ENCODE results near the gene MN1.

Gene MN1

DNA sequence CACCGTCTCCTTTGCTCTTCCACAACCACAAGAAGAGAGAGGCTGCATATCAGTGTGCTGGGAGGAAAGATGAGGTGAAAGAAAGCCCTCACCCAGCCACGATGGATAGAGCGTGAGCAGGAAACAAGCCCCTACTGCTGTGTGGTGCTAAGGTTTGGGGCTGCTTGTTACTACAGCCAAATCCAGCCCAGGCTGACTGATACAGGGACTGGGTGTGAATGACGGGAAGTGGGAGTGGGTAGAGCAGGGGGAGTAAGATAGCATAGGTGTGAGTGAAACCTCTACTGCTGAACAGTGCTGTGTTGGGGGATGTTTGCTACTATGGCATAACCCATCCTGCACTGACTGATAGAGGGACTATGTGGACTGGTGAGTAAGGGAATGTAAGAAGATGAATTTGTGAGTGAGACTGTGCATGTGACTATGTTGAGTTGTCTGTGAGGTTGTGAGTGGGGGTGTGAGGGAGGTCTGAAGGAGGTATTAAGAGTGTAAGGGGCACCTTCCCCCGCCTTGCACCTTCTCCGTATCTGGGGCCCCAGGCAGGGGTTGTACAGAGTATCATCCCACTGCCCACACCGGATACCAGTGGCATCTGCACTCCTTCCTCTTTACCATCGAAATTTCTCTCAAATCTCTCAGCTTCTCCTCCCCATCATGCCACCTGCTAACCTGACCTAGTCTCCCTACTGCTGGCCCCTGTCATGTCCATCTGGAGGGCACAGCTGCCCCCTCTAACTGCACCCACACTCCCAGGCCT, 91.5 kb downstream of the MN1 start:
- TF ChIP-seq, protein P1, sequence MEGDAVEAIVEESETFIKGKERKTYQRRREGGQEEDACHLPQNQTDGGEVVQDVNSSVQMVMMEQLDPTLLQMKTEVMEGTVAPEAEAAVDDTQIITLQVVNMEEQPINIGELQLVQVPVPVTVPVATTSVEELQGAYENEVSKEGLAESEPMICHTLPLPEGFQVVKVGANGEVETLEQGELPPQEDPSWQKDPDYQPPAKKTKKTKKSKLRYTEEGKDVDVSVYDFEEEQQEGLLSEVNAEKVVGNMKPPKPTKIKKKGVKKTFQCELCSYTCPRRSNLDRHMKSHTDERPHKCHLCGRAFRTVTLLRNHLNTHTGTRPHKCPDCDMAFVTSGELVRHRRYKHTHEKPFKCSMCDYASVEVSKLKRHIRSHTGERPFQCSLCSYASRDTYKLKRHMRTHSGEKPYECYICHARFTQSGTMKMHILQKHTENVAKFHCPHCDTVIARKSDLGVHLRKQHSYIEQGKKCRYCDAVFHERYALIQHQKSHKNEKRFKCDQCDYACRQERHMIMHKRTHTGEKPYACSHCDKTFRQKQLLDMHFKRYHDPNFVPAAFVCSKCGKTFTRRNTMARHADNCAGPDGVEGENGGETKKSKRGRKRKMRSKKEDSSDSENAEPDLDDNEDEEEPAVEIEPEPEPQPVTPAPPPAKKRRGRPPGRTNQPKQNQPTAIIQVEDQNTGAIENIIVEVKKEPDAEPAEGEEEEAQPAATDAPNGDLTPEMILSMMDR (IDR thresholded peaks at IDR 0.05): no peak
- no peak overlapping the region for H3K27ac ChIP-seq
- DNase-seq (ENCODE audit: low spot score): no peak

DNA sequence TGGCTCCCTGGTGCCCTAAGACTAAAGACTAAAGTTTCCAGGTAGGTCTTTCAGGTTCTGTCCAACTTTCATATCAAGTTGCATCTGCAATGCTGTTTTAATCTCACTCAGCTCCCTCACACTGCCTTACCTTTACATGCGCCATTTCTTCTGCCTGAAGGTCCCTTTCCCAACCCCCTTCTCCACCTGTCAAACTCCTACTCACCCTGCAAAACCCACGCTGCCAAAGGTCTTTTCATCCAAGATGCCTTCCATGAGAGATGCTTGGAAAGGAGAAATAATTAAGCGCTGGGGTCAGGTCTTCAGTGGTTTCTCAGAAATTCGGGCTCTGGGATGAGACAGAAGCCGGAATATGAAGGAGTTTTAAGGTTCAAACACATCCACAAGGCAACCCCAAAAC, 95.1 kb downstream of the MN1 start:
- H3K4me3 ChIP-seq: no peak overlapping the region
- TF ChIP-seq, protein P1 (IDR thresholded peaks at IDR 0.05): no peak
- no peak overlapping the region for H3K27ac ChIP-seq
- DNase-seq (ENCODE audit: low spot score): no peak

More for the DNA sequence above, 91.5 kb downstream of the MN1 start:
- H3K4me3 ChIP-seq: no peak overlapping the region

DNA sequence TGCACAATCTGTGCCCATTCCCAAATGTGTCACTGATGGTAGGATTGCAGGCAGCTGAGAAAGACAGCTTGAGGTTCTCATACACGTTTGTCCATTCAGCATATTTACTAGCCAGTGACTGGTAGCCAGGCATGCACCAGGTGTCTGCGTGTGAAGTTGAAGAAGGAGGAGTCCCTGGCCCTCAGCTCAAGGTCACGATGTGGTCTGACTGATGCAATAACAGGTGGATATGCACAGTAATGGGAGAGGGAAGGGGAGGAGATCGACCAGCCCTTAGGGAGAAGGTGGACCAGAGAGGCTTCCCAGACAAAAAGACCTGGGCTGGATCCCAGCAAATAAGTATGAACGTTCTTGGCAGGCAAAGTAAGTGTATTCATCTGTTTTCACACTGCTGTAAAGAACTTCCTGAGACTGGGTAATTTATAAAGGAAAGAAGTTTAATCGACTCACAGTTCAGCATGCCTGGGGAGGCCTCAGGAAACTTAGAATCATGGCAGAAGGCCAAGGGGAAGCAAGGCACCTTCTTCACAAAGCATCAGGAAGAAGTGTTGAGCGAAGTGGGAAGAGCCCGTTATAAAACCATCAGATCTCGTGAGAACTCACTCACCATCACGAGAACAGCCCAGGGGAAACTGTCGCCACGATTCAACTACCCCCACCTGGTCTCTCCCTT, 96.0 kb downstream of the MN1 start:
- Histone ChIP-seq H3K27ac (no peak overlapping the region), H3K4me3 (no peak overlapping the region)
- TF ChIP-seq, protein P1 (IDR thresholded peaks at IDR 0.05): no peak
- no peak for DNase-seq (ENCODE audit: low spot score)

DNA sequence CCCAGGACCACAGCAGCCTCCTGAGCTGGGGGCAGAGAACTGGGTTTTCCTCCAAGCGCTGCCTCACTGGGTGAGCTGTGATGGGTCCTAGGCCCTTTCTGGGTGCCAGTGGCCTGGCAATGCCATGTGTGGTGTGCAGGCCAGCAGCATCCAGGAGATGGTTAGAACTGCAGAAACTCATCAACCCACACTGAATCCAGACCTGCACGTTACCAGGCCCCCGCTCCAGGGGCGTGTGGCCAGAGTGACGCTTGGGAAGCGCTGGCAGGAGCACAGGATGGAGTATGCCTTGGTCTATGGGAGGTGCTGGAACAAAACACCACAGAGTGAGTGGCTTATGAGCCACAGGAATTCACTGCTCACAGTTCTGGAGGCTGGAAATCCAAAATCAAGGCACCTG, 97.0 kb downstream of the MN1 start:
- H3K4me3 ChIP-seq: no peak overlapping the region
- H3K27ac ChIP-seq: no peak overlapping the region
- no peak for DNase-seq (ENCODE audit: low spot score)
- TF ChIP-seq, protein P1 (IDR thresholded peaks at IDR 0.05): no peak

DNA sequence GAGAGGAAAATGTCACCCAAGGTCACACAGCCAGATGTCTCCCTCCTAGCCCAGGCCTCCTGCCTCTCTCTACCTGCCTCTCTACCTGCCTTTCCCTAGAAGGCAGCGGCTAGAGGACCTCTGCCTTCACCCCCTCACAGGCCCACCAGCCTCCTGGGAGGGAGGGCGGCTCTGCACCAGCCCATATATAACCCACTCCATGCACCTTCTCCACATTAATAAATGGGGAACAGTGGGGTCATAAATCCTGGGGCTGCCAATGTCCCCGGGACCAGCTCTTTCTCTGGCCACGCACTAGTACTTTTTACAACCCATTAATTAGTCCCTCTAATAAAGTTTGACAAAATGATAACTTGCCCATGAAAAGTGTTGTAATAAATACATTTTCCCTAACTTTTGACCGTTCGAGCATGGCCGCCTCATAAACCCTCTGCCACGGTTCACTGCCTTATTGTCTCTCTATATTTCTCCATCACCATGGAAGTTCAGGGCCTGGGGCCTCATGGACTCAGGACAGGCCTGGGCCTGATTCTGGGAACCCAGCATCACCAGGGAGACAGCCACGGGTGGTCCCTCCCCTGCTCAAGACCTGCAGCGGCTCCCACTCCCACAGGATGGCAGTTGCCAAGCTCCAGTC, 102.1 kb downstream of the MN1 start:
- DNase-seq (ENCODE audit: low spot score): no peak
- TF ChIP-seq, protein P1 (IDR thresholded peaks at IDR 0.05): no peak
- Histone ChIP-seq H3K27ac (no peak overlapping the region), H3K4me3 (no peak overlapping the region)

DNA sequence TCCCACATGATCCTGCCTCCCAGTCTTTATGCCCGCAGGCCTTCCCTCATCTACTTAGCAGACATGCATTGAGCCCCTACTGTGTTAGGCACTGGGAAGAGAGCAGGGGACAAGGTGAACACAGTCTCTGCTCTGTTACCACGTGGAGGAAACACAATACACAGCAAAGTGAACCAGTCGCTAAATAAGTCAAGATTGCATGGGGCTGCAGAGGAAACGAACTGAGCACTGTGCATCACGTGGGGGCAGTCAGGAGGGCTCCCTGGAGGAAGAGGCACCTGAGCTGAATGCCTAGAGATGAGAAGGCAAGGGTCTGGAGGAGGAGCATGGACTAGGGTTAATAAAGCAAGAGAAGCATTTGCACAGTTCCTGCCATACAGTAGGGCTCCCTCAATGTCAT, 102.7 kb downstream of the MN1 start:
- Histone ChIP-seq H3K27ac (no peak overlapping the region), H3K4me3 (no peak overlapping the region)
- TF ChIP-seq, protein P1 (IDR thresholded peaks at IDR 0.05): no peak
- no peak for DNase-seq (ENCODE audit: low spot score)

Measured in coronary artery (tissue), 2 donors.